PC-3 (cell line): ENCODE results near the gene IL11. TPM values are rescaled to one million over a fixed set of nuclear protein-coding genes. Genes with fewer than 3 reads are reported as not detected.

Source experiments
- ATAC-seq: fragments of 200-7000 bp; cut with Tn5 transposase; 2 replicates; pipeline ENCODE4 v1.9.1; 2020; ENCODE audit warnings: mild to moderate bottlenecking, moderate library complexity
- BruUV-seq: library from RNA; stranded (reverse); fragments of 400-500 nt; replicated peaks from 2 replicates; lab custom pipeline; 2021; lab: Mats Ljungman, UMichigan
- CTCF ChIA-PET: fragments of 300-600 bp; sonication (Branson Sonifier 250); formaldehyde crosslinking; loops from one replicate; lab custom pipeline; 2022; ENCODE audit warnings: antibody characterized with exemption; lab: Charles Lee
- POLR2A ChIA-PET: fragments of 300-600 bp; sonication (Branson Sonifier 250); formaldehyde crosslinking; loops from one replicate; lab custom pipeline; 2022; ENCODE audit warnings: antibody characterized with exemption; ENCODE audit not compliant: unreplicated experiment; lab: Charles Lee
- DNase-seq: peaks from one replicate; pipeline ENCODE4 v3.0.0-alpha.2; 2015
- H2AFZ ChIP-seq: fragments of 300-600 bp; sonication (generic); 2 replicates; pipeline ENCODE4 v1.6.0; 2016; ENCODE audit warnings: antibody characterized with exemption, low read length
- H3F3A ChIP-seq: fragments of 300-600 bp; sonication (generic); one replicate; pipeline ENCODE4 v1.6.0; 2017; ENCODE audit warnings: antibody characterized with exemption, low read length, control low read depth, mild to moderate bottlenecking; ENCODE audit not compliant: unreplicated experiment
- H3K27ac ChIP-seq: fragments of 300-600 bp; sonication (generic); 2 replicates; pipeline ENCODE4 v1.5.1; 2016; ENCODE audit warnings: mild to moderate bottlenecking, low read length
- H3K27me3 ChIP-seq: fragments of 300-600 bp; sonication (generic); 2 replicates; pipeline ENCODE4 v1.6.1; 2016; ENCODE audit warnings: low read length, mixed read lengths
- H3K36me3 ChIP-seq: fragments of 300-600 bp; sonication (generic); 2 replicates; pipeline ENCODE4 v1.6.1; 2016; ENCODE audit warnings: low read depth, mixed run types, low read length, mixed read lengths
- H3K4me1 ChIP-seq: fragments of 300-600 bp; sonication (generic); 2 replicates; pipeline ENCODE4 v1.5.1; 2016; ENCODE audit warnings: low read length; ENCODE audit not compliant: insufficient read depth
- H3K4me2 ChIP-seq: fragments of 300-600 bp; sonication (generic); 2 replicates; pipeline ENCODE4 v1.6.0; 2016; ENCODE audit warnings: low read length
- H3K4me3 ChIP-seq: fragments of 300-600 bp; sonication (generic); 2 replicates; pipeline ENCODE4 v1.5.1; 2016; ENCODE audit warnings: mild to moderate bottlenecking, low read length, mixed read lengths
- H3K79me2 ChIP-seq: fragments of 300-600 bp; sonication (generic); 2 replicates; pipeline ENCODE4 v1.6.1; 2017; ENCODE audit warnings: low read length, mixed read lengths
- H3K9ac ChIP-seq: fragments of 300-600 bp; sonication (generic); 2 replicates; pipeline ENCODE4 v1.6.0; 2016; ENCODE audit warnings: mild to moderate bottlenecking, low read length
- H3K9me2 ChIP-seq: fragments of 300-600 bp; sonication (generic); replicated peaks from 2 replicates; pipeline ENCODE4 v1.6.1; 2016; ENCODE audit warnings: mixed run types, low read length, mixed read lengths
- H3K9me3 ChIP-seq: fragments of 300-600 bp; sonication (generic); 2 replicates; pipeline ENCODE4 v1.6.1; 2016; ENCODE audit warnings: low read length, mixed read lengths
- H4K20me1 ChIP-seq: fragments of 300-600 bp; sonication (generic); 2 replicates; pipeline ENCODE4 v1.6.1; 2016; ENCODE audit warnings: low read length, mixed read lengths
- CTCF ChIP-seq: fragments of 300-600 bp; sonication (generic); conservative IDR thresholded peaks from 2 replicates; pipeline ENCODE4 v1.5.1; 2017; ENCODE audit warnings: antibody characterized with exemption, low read depth, mild to moderate bottlenecking, low read length
- EZH2 ChIP-seq: fragments of 300-600 bp; sonication (generic); IDR thresholded peaks from one replicate; pipeline ENCODE4 v1.6.1; 2017; ENCODE audit warnings: antibody characterized with exemption, mild to moderate bottlenecking, low read length; ENCODE audit not compliant: unreplicated experiment
- EZH2phosphoT487 ChIP-seq: fragments of 300-600 bp; sonication (generic); IDR thresholded peaks from 2 replicates; pipeline ENCODE4 v1.6.1; 2018; ENCODE audit warnings: mild to moderate bottlenecking, antibody characterized with exemption, low read length, borderline replicate concordance
- intact Hi-C: fragments of 100-400 bp; cut with micrococcal nuclease; formaldehyde crosslinking; loops from 2 replicates; pipeline ENCODE4 v1.9.0; 2023
- total RNA-seq: library from RNA; depleted of rRNA; stranded (reverse); fragments of >200 nt; gene quantifications from 2 replicates; pipeline ENCODE4 v1.2.3, GENCODE V29; 2014

IL11 gene
- total RNA-seq, 1 experiment from 2014 or later: 7.5 TPM

- TF ChIP-seq EZH2 (no peak), EZH2phosphoT487 (no peak), CTCF (no peak)
- Histone ChIP-seq H3K36me3 (peaks cover 39% of the 10 kb centered on the region), H3K4me2 (peak overlapping the region; percentile 90), H4K20me1 (peaks cover 41% of the 10 kb centered on the region), H3K27ac (peak overlapping the region; percentile 54), H2AFZ (peak overlapping the region; percentile 63), H3K79me2 (peaks cover 73% of the 10 kb centered on the region), H3K4me1 (peaks cover 41% of the 10 kb centered on the region), H3K27me3 (no peaks in the 10 kb centered on the region), H3K9me3 (no peaks in the 10 kb centered on the region), H3K9me2 (no peaks in the 10 kb centered on the region), H3F3A (peaks cover 7% of the 10 kb centered on the region), H3K4me3 (peak overlapping the region; percentile 98), H3K9ac (peak overlapping the region; percentile 95)
- ChIA-PET POLR2A (interaction anchor here (1.4 kb wide), 1 partner anchor 46 kb away, joined by 8 read pairs; the partner anchor contains the start of gene KMT5C), CTCF (interaction anchor here (1.0 to 2.4 kb wide), 2 partner anchors 46 to 225 kb away, joined by 3 to 9 read pairs; partner anchors contain the start of gene KMT5C)
- DNase-seq (peak; percentile 99), ATAC-seq (peak; percentile 76)
- BruUV-seq: TSS peak; percentile 75
- intact Hi-C loops: loop anchor here (2.0 to 10.0 kb wide), 3 partner anchors 46 to 170 kb away; partner anchors contain the start of gene KMT5C
Measured at GRCh38 chr19:55384920-55385723, 14.9 kb upstream of the IL11 start.

DNA sequence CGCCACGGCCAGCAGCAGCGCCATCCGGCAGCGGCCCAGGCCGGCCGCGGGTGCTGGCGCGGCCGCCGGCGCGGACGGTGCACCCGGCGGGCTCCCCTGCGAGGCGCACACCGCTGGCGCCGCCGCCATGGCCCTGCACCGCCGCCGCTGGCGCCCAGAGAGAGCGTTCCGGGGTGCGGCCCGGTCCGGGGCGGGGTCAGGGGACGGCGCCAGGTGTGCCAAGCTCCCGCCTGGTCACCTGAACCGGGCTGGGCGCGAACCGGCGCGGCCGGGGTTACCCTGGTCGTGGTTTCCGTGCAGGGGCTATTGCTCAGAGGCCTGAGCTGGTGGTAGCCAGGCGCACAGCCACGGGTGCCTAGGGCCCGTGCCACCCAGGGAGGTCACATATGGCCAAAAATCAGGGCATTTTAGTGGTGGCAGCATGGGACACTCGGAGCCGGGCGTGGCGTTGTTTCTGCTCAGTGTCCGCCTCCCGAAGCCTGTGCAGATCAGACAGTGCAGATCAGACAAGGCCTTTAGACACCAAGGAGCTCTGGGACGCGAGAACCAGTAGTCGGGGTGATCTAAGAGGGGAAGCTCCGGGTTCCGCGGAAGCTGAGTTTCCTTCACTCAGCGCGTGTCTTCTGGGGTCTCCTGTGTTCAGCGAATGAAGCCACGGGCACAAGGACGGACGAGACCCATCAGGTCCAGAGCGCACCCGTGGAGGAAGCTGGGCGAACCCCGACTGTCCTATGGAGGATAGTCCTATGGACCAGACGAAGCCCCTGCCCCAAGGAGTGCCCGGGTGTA lies 14.1 kb upstream of the IL11 start, which contains the start of gene TMEM238:
TSS of gene TMEM238 (minus strand) at position 162 of the 789 bp plus-strand sequence. CDS start at position 129, 33 bp downstream.
- peaks cover 7% of the 10 kb centered on the region for H3F3A ChIP-seq
- H3K9ac ChIP-seq: peak within 1 kb of the TSS; percentile 95
- H2AFZ ChIP-seq: peak within 1 kb of the TSS; percentile 69
- peaks cover 35% of the 10 kb centered on the region for H3K36me3 ChIP-seq
- no TSS peak for BruUV-seq
- peaks cover 41% of the 10 kb centered on the region for H3K4me1 ChIP-seq
- H3K4me3 ChIP-seq: peak within 1 kb of the TSS; percentile 98
- TF ChIP-seq EZH2phosphoT487: no peak
- no peak for TF ChIP-seq EZH2
- TF ChIP-seq CTCF: no peak
- H3K27me3 ChIP-seq: no peaks in the 10 kb centered on the region
- H3K9me2 ChIP-seq: no peaks in the 10 kb centered on the region
- H3K27ac ChIP-seq: peak within 1 kb of the TSS; percentile 54
- peak within 1 kb of the TSS; percentile 95 for H3K4me2 ChIP-seq
- H3K79me2 ChIP-seq: peaks cover 67% of the 10 kb centered on the region
- no peaks in the 10 kb centered on the region for H3K9me3 ChIP-seq
- H4K20me1 ChIP-seq: peaks cover 33% of the 10 kb centered on the region
- intact Hi-C loops: loop anchor here (2.0 to 10.0 kb wide), 2 partner anchors 46 to 170 kb away; partner anchors contain the start of gene KMT5C
- peak; percentile 41 for ATAC-seq
- POLR2A ChIA-PET: interaction anchor here (0.6 to 1.4 kb wide), 2 partner anchors 28 to 45 kb away, joined by 3 to 8 read pairs; partner anchors contain the start of gene KMT5C
- DNase-seq: peak; percentile 68
- CTCF ChIA-PET: interaction anchor here (0.5 to 2.4 kb wide), 8 partner anchors 10 to 224 kb away, joined by 3 to 12 read pairs (median 4); partner anchors contain the start of gene KMT5C
